ENCODE results near the gene SPECC1L.

SPECC1L gene

DNA sequence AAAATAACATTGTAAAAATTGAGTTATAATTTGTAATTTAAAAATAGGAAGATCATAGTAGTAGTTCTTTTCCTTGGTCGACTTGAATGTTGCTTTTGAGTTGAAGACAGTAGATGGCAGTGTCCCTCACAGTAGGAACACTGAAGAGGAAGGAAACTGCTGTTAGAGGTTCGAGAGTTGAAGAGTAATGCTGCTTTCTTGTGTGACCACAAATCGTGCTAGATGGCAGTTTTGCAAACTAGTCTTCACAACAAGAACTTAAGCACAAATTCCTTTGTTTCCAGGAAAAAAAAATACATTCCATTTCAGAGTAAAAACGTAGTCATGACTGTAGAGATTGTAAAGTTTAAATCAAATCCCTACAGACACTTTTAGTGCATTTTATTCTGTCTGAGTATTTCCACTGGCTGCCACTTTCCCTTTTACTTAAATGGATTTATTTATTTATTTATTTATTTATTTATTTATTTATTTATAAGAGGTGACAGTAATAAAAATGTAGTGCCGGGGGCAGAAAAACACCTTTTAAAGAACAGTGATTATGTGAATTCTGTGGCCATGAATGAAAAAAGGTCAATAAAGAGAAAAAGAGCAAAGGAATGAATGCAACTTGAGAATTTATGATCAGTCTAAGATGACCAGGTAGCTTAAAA lies 54.6 kb downstream of the SPECC1L start:
- DNase-seq (ENCODE audit: low read depth): peak; percentile 79

DNA sequence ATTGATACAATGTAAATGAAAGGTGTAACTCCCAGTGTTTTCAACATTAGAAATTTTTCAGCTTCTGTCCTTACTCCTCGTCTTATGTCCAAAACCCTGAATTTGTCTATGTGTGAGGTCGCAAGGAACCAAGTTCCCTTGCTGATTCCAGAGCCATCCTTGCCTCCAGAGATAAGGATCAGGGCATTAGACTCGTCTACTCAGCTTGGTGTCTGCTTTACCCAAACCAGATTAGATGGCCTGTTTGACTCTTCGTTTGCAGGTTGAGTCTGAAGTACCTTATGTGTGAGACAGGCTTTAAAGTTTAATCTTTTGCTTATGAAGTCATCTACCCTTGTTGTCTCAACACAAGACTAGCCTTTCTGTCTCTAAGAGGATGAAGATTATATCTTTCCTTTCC lies 55.6 kb downstream of the SPECC1L start:
- no peak for DNase-seq (ENCODE audit: low read depth)

DNA sequence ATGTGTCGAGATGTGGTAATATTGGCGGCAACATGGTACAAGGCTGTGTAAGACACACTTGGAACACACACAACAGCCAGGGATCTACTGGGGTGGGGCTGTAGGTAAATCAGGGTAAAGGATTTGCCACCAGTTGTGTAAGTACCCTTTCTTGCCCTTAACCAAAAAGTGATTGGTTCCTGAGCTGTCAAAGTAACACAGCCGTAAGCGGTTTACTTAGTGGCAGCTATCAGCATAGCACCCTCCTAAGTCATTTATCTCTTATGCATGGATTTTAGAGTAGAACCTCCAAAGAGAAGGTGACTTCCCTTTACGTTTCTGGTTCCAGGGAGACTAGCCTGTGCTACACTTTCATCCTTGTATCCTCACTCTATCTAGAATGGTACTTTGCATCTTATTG lies 57.2 kb downstream of the SPECC1L start:
- DNase-seq (ENCODE audit: low read depth): peak; percentile 18

DNA sequence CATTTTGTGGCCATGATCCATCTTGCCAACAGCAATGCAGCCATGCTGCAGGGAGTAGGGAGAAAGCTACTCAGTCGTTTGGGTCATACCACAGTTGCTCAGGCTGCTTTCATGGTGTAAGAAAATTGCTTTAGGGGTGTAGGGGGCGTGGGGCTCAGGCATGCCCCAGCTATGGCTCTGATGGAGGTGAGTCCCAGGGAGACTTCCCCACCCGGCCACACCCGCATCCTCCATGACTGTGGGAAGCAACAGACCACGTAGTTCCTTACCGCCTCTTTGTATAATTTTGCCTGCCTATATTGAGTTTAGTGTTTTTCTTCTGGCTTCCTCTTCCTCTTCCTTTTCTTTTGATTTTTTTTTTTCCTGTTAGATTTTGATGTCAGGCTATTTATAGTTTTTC lies 58.8 kb downstream of the SPECC1L start:
- no peak for DNase-seq (ENCODE audit: low read depth)

DNA sequence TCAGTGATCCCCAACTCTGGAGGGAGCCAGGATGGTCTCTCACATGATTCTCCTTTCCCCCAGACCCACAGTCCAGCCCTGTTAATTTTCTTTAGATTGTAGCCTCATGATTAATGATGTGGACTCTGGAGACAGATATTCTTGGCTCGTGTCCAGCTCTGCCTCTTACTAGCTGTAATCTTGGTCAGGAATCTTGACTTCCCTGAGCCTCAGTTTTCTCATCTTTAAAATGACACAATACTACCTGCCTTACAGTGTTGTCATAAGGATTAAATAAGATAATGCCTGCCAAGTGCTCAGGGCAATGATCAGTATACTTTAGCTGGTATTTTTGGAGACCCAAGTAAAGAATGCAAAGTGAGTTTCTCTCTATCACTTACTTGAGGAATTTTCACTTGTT lies 60.0 kb downstream of the SPECC1L start:
- no peak for DNase-seq (ENCODE audit: low read depth)

DNA sequence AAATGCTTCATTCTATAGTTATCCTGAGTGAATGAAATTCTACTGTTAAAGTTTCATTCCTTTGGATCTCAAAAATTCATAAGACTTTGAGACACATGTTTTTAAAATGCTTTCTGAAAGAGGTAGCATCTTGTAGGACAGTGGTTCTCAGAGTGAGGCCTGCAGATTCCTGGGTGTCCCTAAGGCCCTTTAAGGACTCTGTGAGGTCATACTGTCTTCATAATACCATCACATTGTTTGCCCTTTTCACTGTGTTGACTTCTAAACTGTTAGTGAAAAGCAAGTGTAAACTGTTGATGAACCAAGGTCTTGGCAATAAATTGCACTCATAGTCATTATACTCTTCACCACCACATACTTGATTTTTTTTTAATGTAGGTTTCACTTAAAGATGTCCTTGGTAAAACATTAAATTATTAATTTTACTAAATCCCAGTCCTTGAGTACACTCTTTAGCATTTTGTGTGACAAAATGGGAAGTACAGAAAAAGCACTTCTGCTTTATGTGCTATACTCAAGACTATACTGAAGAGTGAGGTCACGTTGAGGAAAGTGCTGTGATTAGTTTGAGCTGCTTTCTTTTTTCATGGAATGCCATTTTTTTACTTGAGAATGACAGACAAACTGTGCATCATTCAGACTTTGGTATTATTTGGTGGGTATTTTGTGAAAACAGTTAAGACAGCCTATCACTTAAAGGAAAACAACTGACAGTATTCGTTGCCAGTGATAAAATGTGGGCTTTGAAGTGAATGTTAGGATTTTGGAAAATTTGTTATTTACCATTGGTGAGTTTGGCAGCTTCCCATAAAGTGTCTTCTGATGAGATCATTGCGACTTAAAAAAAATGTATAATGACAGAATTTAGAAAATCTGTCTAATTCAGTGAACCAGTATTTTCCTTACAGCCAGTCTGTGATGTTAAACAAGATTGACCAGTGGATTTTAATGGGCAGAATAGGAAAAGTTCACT lies 61.1 kb downstream of the SPECC1L start:
- DNase-seq (ENCODE audit: low read depth): peak; percentile 13

DNA sequence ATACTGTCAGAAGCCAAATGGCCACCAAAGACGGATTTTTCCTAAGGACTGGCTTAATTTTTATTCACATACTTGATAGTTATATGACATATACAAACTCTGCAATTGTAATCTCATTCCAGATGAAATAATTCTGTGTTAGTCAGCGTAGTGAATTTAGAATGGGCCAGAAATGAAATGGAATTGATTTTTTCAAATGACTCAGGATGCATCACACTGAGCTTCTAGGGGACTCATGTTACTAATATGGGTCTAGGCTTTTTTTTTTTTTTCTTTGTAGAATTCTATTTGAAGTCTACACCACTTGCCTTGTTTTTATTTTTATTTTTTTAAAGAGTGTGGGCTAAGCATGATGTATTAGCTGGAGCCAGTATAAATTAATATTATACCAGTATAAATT lies 62.7 kb downstream of the SPECC1L start:
- peak; percentile 92 for DNase-seq (ENCODE audit: low read depth)

DNA sequence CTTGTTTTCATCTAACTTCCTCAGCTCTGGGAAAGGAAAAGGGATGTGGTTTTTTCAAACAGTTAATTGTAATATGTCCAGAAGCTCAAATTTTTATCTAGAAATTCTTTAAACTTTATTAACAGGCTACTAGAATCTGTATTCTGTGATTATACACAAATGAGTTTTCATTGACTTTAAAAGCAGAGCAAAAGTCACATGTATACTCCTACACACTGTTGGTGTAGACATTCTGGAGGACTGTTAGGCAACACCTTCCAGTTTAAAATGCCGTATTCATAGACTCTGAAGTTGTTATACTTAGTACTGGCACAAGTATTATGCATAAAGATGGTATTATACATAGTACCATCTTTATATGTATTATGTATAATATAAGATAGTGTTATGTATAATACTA lies 64.9 kb downstream of the SPECC1L start:
- DNase-seq (ENCODE audit: low read depth): no peak

DNA sequence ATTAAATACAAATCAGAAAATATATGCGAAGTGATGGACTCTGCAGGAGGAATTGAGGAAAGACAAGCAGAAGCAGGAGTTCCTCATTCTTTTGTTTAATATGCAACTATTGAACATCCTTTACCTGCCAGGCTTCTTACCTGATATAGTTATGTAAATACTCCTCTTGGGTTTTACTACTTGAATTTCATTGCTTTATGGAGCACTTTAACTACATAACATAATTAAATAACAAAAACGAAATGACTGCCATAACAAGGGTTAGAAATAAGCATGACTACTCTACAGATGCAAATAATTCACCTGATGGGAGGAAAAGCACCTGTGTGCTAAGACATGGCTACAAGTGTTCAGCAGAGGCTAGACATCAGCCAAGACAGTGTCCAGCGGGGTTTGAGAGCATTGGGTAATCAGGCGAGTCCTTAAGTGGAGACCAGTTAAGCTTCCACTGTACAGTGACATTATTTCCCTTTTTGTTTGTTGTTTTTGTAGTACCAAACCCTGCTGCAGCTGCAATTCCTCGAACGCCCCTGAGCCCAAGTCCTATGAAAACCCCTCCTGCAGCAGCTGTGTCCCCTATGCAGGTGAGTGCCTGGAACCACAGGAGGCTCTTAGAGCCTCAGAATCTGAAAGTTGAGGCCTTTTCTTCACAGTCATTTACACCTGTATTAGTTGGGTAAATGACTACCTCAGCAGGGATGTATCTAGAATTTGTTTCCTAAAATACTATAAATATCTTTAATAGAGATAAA lies 67.4 kb downstream of the SPECC1L start:
- no peak for DNase-seq (ENCODE audit: low read depth)

DNA sequence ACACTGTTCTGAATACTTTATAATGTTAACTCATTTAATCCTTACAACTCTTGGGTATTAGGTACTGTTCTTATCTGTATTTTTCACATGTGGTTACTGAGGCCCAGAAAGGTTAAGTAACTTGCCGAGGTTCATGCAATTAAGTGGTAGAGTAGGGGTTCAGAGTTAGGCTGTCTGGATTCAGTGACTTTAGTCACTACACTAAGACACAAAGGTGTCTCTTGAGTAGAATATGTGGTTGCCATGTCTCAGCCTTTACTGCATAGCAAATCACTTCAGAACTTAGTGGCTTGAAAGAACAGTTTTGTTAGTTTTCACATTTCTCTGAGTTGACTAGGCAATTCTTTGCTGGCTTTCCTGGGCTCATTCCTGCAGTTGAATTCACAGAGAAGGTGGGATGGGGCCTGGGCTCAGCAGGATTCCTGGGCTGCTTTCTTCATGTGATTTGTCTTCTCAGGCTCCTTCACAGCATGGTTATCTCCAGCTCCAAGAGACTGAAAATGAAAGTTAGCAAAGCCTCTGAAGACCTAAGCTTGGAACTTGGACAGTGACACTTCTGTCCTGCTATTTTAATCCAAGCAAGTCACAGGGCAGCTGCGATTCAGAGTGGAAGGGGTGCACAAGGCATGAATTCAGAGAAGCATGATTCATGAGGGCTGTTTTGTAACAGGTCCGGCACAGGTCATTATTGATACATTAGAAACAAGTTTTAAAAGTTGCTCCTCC lies 68.3 kb downstream of the SPECC1L start:
- no peak for DNase-seq (ENCODE audit: low read depth)

DNA sequence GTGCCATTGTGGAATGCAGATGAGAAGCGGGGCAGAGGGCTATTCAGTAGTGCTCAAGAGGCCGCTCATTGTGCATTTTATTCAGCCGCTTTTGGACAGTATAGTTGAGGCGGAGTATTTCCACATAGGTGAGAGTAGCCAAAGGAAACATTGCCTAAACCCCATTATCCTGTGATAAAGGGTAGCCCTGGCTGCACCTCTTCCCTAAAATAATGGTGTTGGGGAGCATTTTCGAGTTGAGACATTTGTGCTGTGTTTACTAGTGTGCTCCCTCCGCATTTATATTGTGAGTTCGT lies 68.8 kb downstream of the SPECC1L start:
- no peak for DNase-seq (ENCODE audit: low read depth)

DNA sequence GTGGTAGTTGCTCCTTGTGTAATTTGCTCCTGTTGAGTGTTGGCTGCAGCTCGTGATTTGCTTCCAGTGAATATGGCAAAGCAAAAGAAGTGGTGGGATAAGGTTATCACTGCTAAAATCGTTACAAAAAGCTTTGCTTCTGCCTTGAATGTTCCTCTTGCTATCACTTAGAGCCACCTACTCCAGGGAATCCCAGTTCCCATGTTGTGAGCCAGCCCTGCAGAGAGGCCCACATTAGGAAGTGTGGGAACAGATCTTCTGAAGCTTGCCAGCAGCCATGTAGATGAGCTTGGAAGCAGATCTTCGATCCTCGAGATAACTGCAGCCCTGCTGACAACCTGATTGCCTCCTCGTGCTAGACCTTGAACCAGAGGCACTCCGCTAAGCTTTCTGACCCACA lies 71.0 kb downstream of the SPECC1L start:
- DNase-seq (ENCODE audit: low read depth): no peak

DNA sequence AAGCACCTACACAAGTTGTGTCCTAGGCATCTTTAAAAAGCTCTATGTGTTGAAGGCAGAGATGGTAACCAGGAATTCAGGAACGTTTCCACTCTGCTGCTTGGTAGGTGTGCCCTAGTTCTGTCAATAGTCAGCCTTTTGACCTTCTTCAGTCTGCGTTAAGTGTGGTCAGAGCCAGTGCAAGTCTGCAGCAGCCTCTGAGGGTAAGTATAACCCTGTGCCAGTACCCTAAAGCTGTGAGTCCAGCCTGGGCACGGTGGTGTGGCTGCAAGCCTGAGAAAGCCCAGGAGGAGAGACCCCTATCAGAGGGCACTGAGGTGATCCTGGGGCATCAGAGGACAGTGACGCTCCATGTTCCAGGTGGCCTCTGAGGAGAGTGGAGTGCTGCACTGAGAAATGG lies 80.0 kb downstream of the SPECC1L start:
- DNase-seq (ENCODE audit: low read depth): no peak

DNA sequence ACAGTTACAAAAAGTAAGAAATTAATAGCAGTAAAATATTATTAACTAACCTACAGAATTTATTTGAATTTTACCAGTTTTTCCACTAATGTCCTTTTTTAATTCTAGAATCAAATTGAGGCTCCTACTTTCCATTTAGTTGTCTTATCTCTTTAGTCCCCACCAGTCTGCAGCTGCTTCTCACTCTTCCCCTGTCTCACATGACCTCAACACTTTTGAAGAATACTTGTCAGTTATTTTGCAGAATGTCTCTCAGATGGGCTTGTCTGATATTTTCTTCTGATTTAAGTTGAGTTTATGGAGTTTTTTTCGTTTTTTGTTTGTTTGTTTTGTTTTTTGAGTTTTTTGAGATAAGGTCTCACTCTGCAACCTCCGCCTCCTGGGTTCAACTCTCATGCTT lies 82.5 kb downstream of the SPECC1L start:
- no peak for DNase-seq (ENCODE audit: low read depth)

DNA sequence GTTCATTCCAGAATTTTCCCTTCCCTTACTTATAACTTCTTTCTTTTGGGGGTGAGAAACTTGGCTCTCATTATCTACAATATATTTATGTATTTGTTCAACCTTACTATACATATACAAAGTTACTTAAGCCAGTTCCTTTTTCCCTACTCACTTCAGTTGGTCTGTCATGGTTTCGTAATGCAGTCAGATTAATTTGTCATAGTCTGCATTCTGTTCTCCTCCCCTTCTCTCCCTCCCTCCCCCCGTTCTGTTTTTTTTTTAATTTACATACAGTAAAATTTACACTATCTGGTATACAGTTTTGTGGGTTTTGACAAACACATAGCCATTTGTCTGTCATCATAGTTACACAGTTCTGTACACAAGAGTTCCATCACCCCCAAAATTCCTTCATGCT lies 84.9 kb downstream of the SPECC1L start:
- DNase-seq (ENCODE audit: low read depth): no peak

DNA sequence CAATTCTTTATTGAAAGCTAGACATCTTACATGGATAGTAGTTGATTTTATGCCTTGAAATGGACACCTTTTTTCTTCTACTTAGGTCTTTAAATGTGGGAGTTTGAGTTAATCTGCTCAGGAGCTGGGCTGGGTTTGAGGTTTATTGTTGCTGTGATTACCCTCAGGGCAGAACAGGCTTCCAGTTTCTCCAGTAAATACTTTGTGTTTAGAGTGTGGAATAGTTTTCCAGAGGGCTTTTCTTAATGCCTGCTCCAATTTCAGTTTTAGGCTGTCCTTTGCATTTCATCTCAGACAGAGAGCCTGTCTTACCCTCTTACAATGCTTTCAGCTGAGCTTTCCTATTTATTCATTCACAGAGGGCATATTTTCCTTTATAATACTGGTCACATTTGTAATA lies 86.9 kb downstream of the SPECC1L start:
- no peak for DNase-seq (ENCODE audit: low read depth)

DNA sequence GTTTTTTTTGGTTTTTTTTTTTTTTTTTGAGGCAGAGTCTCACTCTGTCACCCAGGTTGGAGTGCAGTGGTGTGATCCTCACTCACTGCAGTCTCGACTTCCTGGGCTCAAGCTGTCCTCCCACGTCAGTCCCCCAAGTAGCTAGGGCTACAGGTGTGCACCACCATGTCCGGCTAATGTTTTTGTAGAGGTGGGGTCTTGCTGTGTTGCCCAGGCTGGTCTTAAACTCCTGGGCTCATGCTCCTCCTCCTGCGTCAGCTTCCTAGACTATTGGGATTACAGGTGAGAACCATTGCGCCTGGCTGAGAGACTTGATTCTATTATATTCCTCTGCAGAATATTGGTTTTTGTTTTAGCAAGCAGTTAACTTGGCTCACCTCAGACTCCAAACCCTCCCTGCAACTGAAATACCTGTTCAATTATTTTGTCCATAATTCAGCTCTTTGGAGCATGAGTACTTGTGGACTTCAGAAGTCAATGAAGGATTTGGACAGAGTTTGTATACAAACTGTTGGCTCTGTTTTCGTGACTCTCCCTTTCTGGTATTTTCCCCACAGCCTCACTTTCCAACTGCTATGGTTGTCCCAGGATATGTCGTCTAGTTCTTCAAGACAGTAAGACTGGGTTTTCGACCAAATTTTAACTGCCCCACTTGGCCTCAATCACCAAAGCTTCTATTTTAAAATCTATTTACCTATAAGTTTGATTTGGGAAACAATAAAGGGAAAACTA lies 87.6 kb downstream of the SPECC1L start:
- no peak for DNase-seq (ENCODE audit: low read depth)

DNA sequence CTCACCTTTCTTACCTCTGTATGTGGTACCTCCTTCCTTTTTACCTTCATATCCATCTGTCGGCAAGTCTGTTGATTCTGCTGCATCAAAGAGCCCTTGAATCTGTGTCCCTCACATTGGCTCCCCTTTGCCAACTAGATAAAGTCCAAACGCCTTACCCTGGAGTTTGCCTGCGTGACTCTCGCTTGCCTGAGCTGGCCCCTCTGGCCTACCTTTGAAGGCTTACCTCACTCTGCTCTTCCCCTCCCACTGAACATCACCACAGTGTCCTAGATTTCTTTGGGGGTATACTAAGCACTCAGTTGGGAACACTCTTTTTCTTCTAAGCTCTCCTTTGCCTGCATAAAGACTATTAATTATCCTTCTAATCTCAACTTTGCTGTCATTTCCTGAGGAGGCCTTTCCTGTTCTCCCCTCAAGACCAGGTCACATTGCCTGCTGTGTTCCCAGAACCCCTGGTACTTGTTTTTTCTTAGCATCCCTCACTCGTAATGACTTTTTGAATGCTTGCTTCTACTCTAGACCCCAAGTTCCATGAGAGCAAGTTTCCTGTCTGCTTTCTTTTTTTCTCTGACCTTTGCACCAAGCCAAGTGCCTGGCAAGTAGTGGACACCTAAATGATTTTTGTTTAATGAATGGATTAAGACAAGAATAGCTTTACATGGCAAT lies 89.0 kb downstream of the SPECC1L start:
- DNase-seq (ENCODE audit: low read depth): no peak

DNA sequence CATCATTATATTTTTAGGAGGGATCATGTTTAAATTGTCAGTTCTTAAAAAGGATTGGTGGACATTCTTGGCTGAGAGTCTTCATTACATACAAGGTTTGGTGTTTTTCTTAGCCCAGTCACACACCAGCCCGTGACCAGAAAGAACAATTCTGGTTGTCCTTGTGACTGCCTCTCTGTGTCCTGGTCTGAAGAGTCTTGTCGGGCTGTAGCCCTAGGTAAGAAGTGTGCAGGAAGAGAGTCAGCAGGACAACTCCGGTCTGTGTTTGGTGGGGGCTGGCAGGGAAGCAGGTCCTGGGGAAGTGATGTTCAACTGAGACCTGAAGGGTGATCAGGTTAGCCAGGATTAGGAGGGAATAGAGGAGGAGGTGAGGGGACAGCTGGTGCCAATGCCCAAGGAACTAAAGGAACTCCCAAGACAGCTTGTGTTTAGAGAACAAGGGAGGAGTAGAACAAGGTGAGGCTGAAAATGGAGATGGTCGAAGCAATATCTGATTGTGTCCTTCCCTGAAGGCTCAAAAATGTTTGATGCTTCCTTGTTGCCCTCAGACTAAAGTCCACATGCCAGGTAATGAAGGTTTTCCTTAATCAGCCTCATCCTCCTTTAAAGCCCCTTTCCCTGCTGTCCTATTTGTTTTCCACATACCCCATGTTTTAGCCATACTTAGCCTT lies 91.5 kb downstream of the SPECC1L start:
- no peak for DNase-seq (ENCODE audit: low read depth)

DNA sequence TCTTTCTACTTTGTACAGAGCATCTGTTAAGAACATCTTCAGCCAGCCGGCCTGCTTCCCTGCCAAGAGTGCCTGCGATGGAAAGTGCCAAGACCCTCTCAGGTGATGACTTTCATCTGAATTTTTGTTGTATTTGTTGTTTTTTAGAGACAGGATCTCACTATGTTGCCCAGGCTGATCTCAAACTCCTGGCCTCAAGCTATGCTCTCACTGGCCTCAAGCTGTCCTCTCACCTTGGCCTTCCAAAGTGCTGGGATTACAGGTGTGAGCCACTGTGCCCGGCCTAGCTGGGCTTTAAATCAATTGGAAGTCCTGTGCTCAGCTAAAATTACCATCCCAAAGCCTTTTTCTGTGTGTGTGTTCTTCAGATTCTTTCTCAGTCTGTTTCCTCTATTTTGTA lies 92.6 kb downstream of the SPECC1L start:
- no peak for DNase-seq (ENCODE audit: low read depth)

DNA sequence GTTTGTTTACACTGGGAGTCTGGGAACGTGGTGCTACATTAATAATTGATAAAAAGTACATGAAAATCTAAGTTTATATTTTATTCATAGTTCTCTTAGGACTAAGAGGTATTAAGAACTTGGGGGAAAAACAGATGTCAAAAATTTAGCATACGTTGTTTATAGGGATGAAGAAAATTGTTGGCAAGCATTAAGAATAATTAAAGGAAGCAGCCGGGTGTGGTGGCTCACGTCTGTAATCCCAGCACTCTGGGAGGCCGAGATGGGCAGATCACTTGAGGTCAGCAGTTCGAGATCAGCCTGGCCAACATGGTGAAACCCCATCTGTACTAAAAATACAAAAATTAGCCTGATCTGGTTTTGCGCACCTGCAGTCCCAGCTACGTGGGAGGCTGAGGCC lies 96.1 kb downstream of the SPECC1L start:
- DNase-seq (ENCODE audit: low read depth): no peak

All from ELR (cell line).